ENCODE measurements around the gene PLPP4. TPM values are rescaled to one million over a fixed set of nuclear protein-coding genes. Genes with fewer than 3 reads are reported as not detected.
"Not testable (repeated sequence)": the region's sequence is repeated elsewhere in the genome, so short reads cannot be mapped to it uniquely, and the experiment has no call there.

Gene PLPP4
- total RNA-seq, 4 donors from 2014 or later: 0.41 to 0.79 TPM; not detected in 2

- Histone ChIP-seq H3K4me3 (no peak overlapping the region), H3K9me3 (no peaks in the 10 kb centered on the region), H3K27ac (no peak overlapping the region), H3K4me1 (no peaks in the 10 kb centered on the region), H3K27me3 (no peaks in the 10 kb centered on the region), H3K36me3 (no peaks in the 10 kb centered on the region)
- intact Hi-C loops (cut with DNase I; ENCODE audit: low total_unique reads) (no loop called here), in situ Hi-C loops (cut with MboI; ENCODE audit: low pct_ligation_motif_present in 1 of 4, low pct_unique_long_range_greater_than_20kb in 1 of 4, low sequenced_read_pairs in 3 of 4) (no loop called here)
- 11 to 54% methylated on average over 1 to 3 of the region's 3 CpGs for WGBS, 2 donors (ENCODE audit: low coverage in 1 of 2)
- no peak for DNase-seq
- no peak for TF ChIP-seq POLR2AphosphoS5 (IDR thresholded peaks at IDR 0.05)
- no peak for TF ChIP-seq EP300 (IDR thresholded peaks at IDR 0.05; ENCODE audit: low read depth)
- no peak for TF ChIP-seq CTCF (IDR thresholded peaks at IDR 0.05)
- TF ChIP-seq POLR2A (IDR thresholded peaks at IDR 0.05): no peak
Measured at GRCh38 chr10:120499883-120500282, 42.9 kb downstream of the PLPP4 start.

GRCh38 chr10:120503689-120504088 lies 46.7 kb downstream of the PLPP4 start:
- intact Hi-C loops (cut with DNase I; ENCODE audit: low total_unique reads) (no loop called here), in situ Hi-C loops (cut with MboI; ENCODE audit: low pct_ligation_motif_present in 1 of 4, low pct_unique_long_range_greater_than_20kb in 1 of 4, low sequenced_read_pairs in 3 of 4) (no loop called here)
- Histone ChIP-seq H3K4me3 (no peak overlapping the region), H3K9me3 (no peaks in the 10 kb centered on the region), H3K36me3 (no peaks in the 10 kb centered on the region), H3K27ac (no peak overlapping the region), H3K27me3 (no peaks in the 10 kb centered on the region), H3K4me1 (no peaks in the 10 kb centered on the region)
- no peak for DNase-seq
- WGBS, 2 donors (ENCODE audit: low coverage in 1 of 2): 19 to 44% methylated on average over 3 of the region's 3 CpGs
- no peak for TF ChIP-seq EP300 (IDR thresholded peaks at IDR 0.05; ENCODE audit: low read depth)

GRCh38 chr10:120504227-120504626 lies 47.2 kb downstream of the PLPP4 start:
- H3K27ac ChIP-seq; H3K27me3 ChIP-seq; DNase-seq; H3K9me3 ChIP-seq; in situ Hi-C loops (cut with MboI; ENCODE audit: low pct_ligation_motif_present in 1 of 4, low pct_unique_long_range_greater_than_20kb in 1 of 4, low sequenced_read_pairs in 3 of 4); H3K4me3 ChIP-seq; H3K36me3 ChIP-seq; H3K4me1 ChIP-seq; intact Hi-C loops (cut with DNase I; ENCODE audit: low total_unique reads): not testable (repeated sequence)
- 52 to 57% methylated on average over 4 of the region's 4 CpGs for WGBS, 2 donors (ENCODE audit: low coverage in 1 of 2)

GRCh38 chr10:120505056-120505455 lies 48.0 kb downstream of the PLPP4 start:
- WGBS, 2 donors (ENCODE audit: low coverage in 1 of 2): 90 to 97% methylated on average over 2 to 3 of the region's 3 CpGs
- Histone ChIP-seq H3K27me3 (no peaks in the 10 kb centered on the region), H3K9me3 (no peaks in the 10 kb centered on the region), H3K27ac (no peak overlapping the region), H3K4me3 (no peak overlapping the region), H3K4me1 (no peaks in the 10 kb centered on the region), H3K36me3 (no peaks in the 10 kb centered on the region)
- intact Hi-C loops (cut with DNase I; ENCODE audit: low total_unique reads) (no loop called here), in situ Hi-C loops (cut with MboI; ENCODE audit: low pct_ligation_motif_present in 1 of 4, low pct_unique_long_range_greater_than_20kb in 1 of 4, low sequenced_read_pairs in 3 of 4) (no loop called here)
- TF ChIP-seq EP300 (IDR thresholded peaks at IDR 0.05; ENCODE audit: low read depth): no peak
- no peak for TF ChIP-seq POLR2AphosphoS5 (IDR thresholded peaks at IDR 0.05)
- no peak for TF ChIP-seq CTCF (IDR thresholded peaks at IDR 0.05)
- no peak for TF ChIP-seq POLR2A (IDR thresholded peaks at IDR 0.05)
- DNase-seq: no peak

GRCh38 chr10:120505866-120506265 lies 48.8 kb downstream of the PLPP4 start:
- intact Hi-C loops (cut with DNase I; ENCODE audit: low total_unique reads): no loop called here
- no peak for DNase-seq
- Histone ChIP-seq H3K4me1 (no peaks in the 10 kb centered on the region), H3K9me3 (no peaks in the 10 kb centered on the region), H3K27ac (no peak overlapping the region), H3K4me3 (no peak overlapping the region), H3K27me3 (no peaks in the 10 kb centered on the region), H3K36me3 (no peaks in the 10 kb centered on the region)
- 80 to 89% methylated on average over 4 of the region's 4 CpGs for WGBS, 2 donors (ENCODE audit: low coverage in 1 of 2)
- TF ChIP-seq POLR2AphosphoS5 (IDR thresholded peaks at IDR 0.05) (no peak), EP300 (IDR thresholded peaks at IDR 0.05; ENCODE audit: low read depth) (no peak), CTCF (IDR thresholded peaks at IDR 0.05) (no peak), POLR2A (IDR thresholded peaks at IDR 0.05) (no peak)
- in situ Hi-C loops (cut with MboI; ENCODE audit: low pct_ligation_motif_present in 1 of 4, low pct_unique_long_range_greater_than_20kb in 1 of 4, low sequenced_read_pairs in 3 of 4): no loop called here

Data from transverse colon (tissue), 4 donors.